ENCODE results near the gene EML6.

Gene EML6

DNA sequence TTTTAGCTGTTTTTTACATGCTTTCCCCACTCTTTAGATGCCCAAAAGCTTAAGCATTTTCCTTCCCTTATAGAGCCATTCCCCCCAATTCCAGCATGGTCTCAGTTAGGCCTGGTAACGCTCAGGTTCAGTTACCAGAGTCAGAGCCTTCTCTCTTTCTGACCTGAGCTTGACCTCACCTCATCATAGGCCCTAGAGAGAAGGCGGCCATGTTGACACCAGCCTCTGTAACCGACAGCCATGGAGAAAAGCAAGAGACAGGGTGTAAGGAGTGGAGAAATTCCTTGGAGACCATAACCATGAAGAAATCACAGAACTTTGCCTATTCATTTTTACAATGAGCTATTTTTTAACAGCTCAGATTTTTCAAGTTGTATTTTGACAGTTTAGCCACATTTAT is 227.3 kb downstream of the EML6 start:
- DNase-seq = no peak

DNA sequence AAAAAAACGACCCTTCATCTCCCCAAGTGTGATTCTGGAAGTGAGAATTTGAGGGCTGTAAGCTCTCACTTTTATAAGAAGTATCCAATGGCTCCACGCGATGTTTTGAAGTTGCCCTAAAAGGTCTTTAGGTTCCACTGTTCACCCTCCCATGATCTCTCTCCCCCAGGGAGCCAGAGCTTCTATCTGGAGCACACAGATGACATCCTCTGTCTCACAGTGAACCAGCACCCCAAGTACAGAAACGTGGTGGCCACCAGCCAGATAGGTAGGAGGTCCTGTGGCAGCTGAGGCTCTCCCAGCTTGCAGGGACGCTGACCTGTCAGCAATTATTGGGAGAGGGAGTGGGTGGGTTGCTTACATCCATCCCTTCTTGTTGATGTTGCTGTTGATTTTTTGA is 229.0 kb downstream of the EML6 start:
- no peak for DNase-seq

DNA sequence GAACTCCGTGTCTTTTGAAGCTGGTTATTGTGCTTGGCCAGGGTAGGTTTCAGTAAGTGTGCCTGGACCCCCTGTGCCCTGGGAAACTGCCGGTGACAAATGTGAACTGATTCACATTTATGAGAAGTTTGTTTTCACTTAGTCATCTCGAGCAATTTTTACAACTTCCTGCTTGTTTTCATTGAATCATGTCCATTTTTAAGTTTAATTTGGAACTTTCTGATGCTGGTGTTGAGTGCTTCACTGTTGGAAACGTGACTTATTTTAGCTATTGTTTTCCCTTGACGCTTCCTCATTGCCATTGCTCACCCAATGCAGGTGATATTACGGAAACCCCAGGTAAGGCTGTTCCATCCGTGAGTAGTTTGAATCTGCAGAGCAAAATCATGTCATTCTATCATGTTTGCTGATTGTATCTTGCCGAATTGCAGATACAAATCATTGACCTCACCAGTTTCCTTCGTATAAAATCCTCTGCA is 229.6 kb downstream of the EML6 start:
- no peak for DNase-seq

DNA sequence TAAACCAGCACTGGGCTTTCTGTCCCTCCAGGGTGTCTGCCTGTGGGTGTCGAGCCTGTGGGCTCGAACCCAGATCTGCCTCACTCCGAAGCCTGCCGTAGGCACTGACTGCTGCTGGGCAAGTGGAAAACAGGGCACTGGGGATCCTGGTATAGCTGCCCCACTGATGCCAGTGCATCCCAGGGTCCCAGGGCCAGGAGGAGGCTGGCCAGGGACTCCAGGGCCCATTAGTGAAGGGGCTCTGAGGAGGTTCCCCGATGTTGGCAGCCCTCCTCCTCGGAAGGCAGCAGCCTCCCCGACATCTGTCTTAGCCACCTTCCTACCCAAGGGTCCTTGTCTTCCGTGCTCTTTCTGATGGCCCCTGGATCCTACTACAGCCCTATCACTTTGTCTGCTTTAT is 230.7 kb downstream of the EML6 start:
- no peak for DNase-seq

DNA sequence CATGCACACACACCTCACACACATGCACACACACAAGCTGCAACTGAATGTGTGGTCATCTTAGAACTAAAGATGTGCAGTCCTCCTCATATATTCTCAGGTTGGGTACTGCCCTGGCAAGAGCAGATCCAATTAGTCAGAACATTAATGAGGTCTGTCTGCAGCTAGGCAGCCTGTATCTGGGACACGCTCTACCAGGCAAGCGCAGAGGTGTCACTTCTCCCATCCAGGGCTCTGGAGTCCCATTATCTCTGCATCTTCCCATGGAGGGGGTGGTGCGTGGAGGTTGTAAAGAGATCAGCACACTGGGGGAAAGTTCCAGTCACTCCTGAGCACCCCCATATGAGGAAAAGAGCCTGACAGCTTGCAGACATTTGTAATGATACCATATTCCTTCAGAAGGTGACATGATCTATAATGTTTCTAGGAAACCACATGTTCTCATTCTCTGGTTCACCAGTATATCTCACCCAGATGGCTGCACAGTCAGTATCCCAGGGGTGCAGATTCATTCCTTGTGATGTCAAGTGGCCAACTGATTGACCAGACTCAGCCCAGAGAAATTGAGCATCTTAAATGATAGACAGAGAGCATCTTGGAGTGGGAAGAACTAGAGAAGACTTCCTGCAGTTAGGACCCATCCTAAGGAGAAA is 231.4 kb downstream of the EML6 start:
- DNase-seq = no peak

DNA sequence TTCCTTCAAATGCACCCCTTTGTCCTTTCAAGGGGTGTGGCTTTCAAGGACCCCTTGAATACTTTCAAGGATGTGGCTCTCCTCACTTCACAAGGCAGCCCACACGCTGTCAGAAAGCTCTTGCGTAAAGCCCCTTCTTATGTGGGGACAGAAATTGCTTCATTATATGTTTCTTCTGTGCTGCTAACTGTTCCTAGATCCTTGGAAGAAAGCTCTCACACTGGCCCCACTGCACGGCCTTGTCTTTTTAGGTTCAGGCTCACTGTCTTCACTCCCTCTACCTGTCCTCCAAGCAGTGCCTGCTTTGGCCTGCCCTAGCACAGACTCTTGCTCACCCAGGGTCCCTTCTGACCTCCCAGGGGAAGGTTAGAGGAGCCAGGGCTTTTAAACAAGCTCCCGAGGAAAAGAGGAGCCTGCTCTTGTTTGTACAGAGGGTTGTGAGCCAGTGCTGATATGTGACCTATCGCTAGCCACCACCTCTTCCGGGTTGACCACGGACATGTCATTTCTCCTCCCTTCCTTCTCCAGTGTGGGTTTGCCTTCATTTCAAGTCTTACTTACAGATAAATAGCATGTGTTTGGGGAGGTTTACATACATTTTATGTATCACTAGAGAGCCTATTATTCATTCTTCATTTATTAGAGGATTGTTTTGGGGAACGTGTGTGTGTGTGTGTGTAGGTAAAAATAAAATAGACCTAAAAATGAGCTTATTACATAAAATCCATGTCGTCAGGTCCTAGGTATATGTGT is 232.1 kb downstream of the EML6 start:
- DNase-seq = no peak

DNA sequence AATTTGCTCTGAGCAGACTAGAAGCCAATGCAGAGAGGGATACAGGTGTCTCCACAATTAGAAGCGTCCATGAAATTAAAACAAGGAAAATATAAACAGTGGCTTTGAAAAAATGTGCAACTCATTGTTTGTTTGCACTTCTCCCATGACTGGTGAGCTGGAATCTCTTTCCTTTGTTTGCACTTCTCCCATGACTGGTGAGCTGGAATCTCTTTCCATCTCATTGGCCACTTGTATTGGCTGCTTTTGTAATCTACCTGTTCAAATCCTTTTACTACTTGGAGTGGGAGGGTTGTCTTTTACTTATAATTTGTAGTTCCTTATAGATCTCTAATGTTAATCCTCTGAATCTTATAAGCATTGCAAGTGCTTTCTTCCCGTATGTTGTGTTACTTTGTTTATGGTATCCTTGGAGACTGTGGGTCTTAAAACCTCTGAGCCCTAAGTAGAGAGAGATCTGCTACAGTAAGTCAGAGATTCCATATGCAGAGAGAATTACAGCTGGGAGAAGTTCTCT is 232.7 kb downstream of the EML6 start:
- DNase-seq = no peak

DNA sequence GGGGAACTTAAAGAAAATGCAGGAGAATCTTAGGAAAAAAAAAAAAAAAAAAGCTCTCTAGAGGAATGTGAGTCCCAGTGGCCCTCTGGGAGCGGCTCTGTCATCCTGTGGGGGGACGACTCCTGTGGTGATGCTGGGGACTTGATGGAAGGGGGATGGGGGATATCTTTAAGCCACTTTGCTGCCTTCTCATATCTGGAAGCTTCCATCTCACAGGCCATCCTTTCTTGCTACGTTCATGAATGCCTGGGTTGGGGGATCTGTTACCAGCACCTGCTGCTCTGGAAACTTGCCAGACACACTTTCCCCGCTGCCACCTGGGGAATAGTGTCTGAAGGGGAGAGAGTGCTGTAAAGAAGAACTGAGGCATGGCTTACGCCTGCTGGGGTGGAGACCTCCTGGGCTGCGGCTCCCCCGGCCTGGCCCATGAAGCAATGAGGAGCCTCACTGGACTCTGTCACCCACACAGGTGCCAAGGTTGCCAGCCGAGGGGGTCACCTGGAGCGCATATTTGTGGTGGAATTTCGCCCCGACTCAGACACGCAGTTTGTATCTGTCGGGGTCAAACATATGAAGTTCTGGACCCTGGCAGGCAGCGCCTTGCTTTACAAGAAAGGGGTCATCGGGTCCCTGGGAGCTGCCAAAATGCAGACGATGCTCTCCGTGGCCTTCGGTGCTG is 234.0 kb downstream of the EML6 start:
- DNase-seq = no peak

DNA sequence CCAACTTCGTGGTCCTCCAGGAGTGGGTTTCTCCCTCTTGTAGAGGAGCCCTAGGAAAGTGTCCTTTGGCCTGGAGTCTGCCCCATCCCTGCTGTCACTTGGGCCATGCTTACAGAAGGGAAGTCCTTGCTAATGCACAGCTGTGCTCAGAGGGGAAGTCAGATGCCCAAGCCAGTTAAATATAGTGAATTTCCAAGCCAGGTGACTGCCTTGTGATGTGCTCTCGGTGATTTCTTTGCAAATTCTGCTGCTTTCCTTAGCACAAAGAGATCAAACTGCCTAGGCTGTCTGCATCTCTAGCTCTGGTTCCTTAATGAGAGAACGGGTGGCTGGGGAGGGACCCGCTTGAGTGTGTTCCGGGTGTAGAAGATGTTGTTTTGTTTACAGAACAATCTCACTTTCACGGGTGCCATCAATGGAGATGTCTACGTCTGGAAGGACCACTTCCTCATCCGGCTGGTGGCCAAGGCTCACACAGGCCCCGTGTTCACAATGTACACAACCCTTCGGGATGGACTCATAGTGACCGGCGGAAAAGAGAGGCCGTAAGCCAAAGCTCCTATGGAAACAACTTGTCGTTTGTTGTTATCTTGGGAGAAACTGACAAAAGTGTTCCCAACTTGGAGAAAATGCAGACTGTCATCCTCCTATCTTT is 235.4 kb downstream of the EML6 start:
- no peak for DNase-seq

DNA sequence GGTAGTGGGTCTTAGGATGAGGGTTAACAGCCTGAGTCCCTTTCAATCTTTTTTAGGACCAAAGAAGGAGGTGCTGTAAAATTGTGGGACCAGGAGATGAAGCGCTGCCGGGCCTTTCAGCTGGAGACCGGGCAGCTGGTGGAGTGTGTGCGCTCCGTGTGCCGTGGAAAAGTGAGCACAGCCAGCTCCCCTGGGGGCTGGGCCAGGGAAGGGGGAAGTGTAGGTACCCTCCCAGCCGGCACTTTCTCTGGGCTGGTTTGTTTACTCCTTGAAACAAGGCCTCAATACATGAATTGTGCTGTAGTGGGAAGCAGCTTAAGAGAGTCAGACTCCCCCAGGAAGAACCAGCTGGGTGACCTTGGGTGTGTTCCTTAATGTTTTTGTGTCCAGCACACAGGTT is 236.7 kb downstream of the EML6 start:
- DNase-seq = no peak

DNA sequence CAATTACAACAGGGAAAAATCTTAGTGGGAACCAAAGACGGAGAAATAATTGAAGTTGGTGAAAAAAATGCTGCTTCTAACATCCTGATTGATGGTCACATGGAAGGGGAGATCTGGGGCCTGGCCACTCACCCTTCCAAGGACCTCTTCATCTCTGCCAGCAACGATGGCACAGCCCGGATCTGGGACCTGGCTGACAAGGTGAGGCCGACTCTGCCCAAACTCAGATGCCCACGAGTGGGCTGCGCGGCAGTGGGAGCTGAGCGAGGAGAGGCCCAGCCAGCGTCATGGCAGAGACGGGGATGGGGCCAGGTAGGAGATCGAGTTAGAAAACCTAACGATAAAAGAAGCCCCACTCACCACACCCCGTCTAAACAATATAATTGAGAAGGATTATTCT is 239.0 kb downstream of the EML6 start:
- DNase-seq = no peak

DNA sequence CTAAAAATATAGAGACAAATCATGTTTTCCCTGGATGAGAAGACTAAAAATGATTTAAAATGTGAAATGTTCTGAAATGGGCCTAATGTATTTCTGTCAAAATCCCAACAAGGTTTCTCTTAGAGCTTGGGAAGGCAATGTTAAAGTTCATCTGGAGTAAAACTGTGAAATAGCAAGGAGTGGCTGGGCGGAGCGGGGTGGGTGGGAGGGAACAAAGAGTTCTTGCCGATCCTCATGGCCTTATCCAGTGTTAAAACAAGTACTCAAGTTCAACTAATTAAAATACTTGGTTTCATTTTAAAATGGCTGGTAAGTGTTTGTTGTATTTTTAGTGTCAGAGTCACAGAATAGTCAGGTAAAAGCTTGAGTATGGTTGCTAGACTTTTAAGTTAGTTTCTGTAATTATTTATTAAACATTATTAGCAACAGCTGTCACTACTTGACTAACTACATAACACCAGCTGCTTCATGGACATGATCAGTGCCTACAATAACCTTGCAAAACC is 239.5 kb downstream of the EML6 start:
- DNase-seq = no peak

DNA sequence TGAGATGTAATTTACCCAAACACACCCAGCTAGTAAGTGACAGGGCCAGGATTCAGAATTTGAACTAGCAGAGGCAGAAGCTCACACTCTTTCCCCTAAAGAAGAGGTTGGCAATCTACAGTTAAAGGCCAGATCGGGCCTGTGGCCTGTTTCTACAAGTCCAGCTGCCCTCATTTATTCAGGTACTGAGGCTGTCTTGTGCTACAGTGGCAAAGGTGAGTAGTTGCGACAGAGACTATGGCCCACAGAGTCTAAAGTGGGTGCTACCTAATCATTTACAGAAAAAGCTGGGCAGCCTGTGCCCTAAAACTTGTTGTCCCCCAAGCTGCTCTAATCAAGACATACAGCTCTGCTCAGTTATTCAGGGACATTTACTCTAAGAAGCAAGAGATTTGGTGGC is 240.0 kb downstream of the EML6 start:
- no peak for DNase-seq

DNA sequence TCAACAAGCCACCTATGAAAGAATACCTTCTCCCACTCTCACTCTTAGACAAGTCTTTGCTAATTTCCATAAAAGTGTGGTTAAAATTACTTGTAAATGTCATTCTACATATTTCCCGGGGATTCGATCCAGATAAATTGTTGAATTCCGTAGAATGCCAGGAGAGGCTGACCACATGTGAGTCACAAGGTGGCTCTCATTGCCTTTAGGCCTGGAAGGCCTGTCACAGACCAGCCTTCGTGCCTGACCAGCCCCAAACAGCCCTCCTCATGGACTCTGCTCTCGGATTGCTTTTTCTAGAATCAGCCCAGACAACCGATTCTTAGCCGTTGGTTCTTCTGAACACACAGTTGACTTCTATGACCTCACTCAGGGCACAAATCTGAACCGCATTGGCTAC is 240.8 kb downstream of the EML6 start:
- no peak for DNase-seq

DNA sequence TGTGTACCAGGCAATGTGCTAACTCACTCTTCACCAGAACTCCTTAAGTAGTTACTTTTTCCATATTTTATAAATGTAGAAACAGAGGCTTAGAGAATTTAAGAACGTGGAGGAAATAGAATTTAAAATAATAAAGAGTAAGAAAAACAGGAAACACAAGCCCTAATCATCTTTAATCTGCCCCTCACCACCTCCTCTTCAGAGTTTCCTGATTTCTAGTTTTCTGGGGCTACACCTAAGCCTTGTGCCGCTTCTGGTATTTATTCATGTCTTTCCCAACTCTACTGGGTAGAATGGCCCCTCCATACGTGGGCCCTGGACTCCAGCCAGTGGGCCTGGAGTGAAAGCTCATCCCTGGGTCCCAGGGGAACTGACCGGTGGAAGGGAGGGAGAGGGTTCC is 241.4 kb downstream of the EML6 start:
- no peak for DNase-seq

DNA sequence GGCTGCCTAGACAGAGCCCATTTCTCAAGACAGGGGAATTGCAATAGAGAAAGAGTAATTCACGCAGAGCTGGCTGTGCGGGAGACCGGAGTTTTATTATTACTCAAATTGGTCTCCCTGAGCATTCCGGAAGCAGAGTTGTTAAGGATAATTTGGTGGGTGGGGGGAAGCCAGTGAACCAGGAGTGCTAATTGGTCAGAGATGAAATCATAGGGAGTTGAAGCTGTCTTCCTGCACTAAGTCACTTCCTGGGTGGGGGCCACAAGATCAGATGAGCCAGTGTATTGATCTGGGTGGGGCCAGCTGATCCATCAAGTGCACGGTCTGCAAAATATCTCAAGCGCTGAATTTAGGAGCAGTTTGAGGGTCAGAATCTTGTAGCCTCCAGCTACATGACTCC is 242.0 kb downstream of the EML6 start:
- no peak for DNase-seq

DNA sequence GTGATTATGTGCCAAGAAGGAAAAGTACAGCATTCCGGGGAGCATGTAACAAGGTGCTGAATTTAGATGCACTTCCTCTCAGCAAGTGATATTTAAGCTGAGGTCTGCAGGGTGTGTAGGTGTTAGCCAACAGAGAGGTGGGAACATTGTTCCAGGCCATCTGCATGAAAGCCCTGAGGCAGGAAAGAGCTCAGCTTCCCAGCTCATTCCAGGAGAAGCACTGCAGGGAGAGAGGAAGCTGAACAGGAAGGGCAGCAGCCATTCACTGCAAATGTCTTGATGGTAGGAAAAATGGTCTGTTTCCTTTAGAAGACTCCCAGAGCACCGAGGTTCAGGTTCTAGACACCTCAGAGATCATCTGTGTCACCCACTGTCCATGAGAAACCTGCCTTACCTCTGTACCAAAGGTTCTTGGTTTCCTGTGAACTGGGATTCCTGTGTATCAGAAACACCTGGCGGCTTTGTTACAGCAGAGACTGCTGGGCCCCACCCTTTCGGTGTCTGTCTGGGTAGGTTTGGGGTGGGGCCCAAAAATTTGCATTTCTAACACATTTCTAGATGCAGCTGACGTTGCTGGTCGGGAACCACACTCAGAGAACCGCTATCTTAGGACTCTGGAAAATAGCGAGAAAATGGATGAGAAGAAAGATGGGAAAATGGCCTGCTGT is 242.8 kb downstream of the EML6 start:
- no peak for DNase-seq

DNA sequence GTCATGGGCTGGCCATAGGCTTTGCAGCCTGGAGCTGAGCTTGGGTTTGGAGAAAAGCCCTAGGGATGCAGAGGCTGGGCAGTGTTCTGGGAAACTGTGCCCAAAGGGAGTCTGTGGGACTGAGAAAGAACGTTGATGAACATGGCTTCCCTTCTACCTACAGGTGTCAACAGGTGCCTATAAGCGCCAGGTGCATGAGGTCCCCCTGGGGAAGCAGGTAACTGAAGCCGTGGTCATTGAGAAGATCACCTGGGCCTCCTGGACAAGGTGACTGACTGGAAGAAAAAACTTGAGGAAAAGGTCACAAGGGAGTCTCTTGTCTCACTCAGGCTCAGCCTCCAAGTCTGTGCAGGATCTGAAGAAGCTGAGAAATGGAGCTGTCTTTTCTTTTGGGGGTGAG is 243.4 kb downstream of the EML6 start:
- DNase-seq = no peak

DNA sequence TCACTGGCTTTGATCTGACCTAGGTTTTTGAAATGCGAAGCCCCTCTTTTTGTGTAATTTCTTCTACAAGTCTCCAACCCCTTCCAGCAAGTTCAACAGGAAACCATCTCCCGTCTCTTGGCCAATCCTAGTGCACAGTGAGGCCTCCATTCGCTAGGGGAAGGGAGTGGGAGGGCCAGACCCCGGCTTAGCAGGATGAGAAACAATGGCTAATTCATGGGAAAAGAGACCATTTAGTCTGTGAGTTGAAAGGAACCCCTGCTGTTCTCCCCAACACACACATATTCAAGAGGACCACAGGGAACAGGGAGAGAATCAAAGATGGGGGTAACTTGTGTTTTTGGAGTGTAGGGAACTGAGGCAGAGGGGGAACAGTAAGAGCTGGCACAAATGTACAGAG is 243.8 kb downstream of the EML6 start:
- no peak for DNase-seq

DNA sequence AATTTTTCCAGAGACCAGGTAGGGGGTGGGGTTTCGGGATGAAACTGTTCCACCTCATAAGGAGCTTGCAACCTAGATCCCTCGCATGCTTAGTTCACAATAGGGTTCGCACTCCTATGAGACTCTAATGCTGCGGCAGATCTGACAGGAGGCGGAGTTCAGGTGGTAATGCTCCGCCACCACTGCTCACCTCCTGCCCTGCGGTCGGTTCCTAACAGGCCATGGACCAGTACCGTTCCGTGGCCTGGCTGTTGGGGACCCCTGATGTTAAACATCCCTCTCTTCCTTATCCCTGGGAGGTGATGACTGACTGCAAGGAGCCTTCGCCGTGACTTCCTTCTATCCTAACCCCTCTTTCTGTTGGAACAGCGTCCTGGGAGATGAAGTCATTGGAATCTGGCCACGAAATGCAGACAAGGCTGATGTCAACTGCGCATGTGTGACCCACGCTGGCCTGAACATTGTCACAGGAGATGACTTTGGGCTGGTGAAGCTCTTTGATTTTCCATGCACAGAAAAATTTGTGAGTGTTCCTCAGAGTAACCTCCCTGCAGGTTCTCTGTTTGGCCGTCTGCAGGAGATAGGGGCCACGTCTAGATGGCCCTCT is 244.4 kb downstream of the EML6 start:
- DNase-seq = no peak

DNA sequence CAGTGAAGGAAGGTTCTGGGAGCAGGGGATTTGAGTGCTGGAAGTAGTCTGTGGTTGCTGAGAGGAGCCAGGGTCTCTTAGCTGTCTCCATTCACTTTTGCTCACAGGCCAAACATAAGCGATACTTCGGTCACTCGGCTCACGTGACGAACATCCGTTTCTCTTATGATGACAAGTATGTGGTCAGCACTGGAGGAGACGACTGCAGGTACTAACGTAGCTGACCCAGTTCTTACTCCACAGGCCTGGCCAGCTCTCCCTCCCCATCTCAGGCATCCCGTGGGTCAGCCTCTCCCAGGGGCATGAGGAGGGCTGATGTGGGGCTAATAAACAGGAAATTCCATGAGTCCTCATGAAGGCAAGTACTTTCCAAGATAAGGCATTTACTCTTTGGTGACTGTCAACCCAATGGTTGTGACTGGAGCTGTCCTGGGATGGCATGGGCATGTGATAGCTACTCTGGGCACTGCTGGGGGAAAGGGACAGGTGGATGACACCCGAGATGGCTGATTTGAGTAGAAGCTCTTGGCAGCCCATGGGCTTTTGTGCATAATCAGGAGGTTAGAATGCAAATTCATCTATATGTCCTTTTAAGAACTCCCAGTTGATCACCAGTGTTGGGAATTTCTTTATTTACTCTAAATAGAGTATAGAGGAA is 245.2 kb downstream of the EML6 start:
- no peak for DNase-seq
